WTC11 (cell line): ENCODE data around the gene CTSE.

Experiments
- ATF3 ChIP-seq: sonication (generic); formaldehyde crosslinking; conservative IDR thresholded peaks from 2 replicates; pipeline ENCODE4 v1.8.1; 2022; ENCODE audit warnings: mild to moderate bottlenecking, missing genetic modification reagents
- CREM ChIP-seq: sonication (generic); formaldehyde crosslinking; IDR thresholded peaks from 2 replicates; pipeline ENCODE4 v1.8.1; 2022; ENCODE audit warnings: mild to moderate bottlenecking, missing genetic modification reagents, moderate library complexity
- CTCF ChIP-seq: fragments of 200-600 bp; IDR thresholded peaks from 2 replicates; pipeline ENCODE4 v1.8.0; 2022; ENCODE audit warnings: antibody characterized with exemption
- E2F4 ChIP-seq: sonication (generic); formaldehyde crosslinking; IDR thresholded peaks from 2 replicates; pipeline ENCODE4 v1.8.1; 2022; ENCODE audit warnings: low read depth, mild to moderate bottlenecking, moderate library complexity, missing genetic modification reagents, borderline replicate concordance
- ETV6 ChIP-seq: sonication (generic); formaldehyde crosslinking; IDR thresholded peaks from 2 replicates; pipeline ENCODE4 v1.8.1; 2022; ENCODE audit warnings: mild to moderate bottlenecking, missing genetic modification reagents
- MLX ChIP-seq: sonication (generic); formaldehyde crosslinking; IDR thresholded peaks from 2 replicates; pipeline ENCODE4 v1.8.1; 2023; ENCODE audit warnings: mild to moderate bottlenecking, missing genetic modification reagents, moderate library complexity
- PREB ChIP-seq: sonication (generic); formaldehyde crosslinking; IDR thresholded peaks from 2 replicates; pipeline ENCODE4 v1.8.1; 2022; ENCODE audit warnings: mild to moderate bottlenecking, missing genetic modification reagents, moderate library complexity, borderline replicate concordance
- SMAD4 ChIP-seq: sonication (generic); formaldehyde crosslinking; IDR thresholded peaks from 2 replicates; pipeline ENCODE4 v1.8.0; 2022; ENCODE audit warnings: mild to moderate bottlenecking, missing genetic modification reagents
- SP1 ChIP-seq: sonication (generic); formaldehyde crosslinking; conservative IDR thresholded peaks from 2 replicates; pipeline ENCODE4 v1.8.1; 2022; ENCODE audit warnings: missing genetic modification reagents

- no peak for TF ChIP-seq CTCF
- no peak for TF ChIP-seq PREB (CRISPR knock-in tag)
- no peak for TF ChIP-seq SP1 (CRISPR knock-in tag)
- TF ChIP-seq ATF3 (CRISPR knock-in tag), result no peak
- no peak for TF ChIP-seq SMAD4 (CRISPR knock-in tag)
- TF ChIP-seq CREM (CRISPR knock-in tag), result no peak
- TF ChIP-seq E2F4 (CRISPR knock-in tag), result no peak
- TF ChIP-seq ETV6, result no peak
- no peak for TF ChIP-seq MLX (CRISPR knock-in tag)
Observed at GRCh38 chr1:206005234-206005633, 18.5 kb downstream of the CTSE start.
